HepG2 (cell line): ENCODE data around the gene TLN1. TPM values are rescaled to one million over a fixed set of nuclear protein-coding genes. Genes with fewer than 3 reads are reported as not detected.

Source experiments
- BRCA1 ChIP-seq: sonication (generic); formaldehyde crosslinking; IDR thresholded peaks from 2 replicates; pipeline ENCODE4 v1.4.0; 2020; ENCODE audit warnings: missing genetic modification reagents
- CEBPB ChIP-seq: IDR thresholded peaks from 2 replicates; pipeline ENCODE4 v1.6.1; 2011; ENCODE audit warnings: low read depth, low read length, improper control_type of control experiment, borderline replicate concordance
- CHD2 ChIP-seq: IDR thresholded peaks from 2 replicates; pipeline ENCODE4 v1.6.1; 2011; ENCODE audit warnings: low read depth, low read length, improper control_type of control experiment
- DMTF1 ChIP-seq: sonication (generic); formaldehyde crosslinking; IDR thresholded peaks from 2 replicates; pipeline ENCODE4 v1.4.0; 2020; ENCODE audit warnings: mild to moderate bottlenecking, missing genetic modification reagents
- EP300 ChIP-seq, 3 experiments: sonication (generic) in 1 of 3; formaldehyde crosslinking in 1 of 3; IDR thresholded peaks; 2 replicates each; pipeline versions ENCODE4 v1.5.1 to v1.6.1; 2011 to 2020; ENCODE audit warnings: low read depth in 2 of 3, low read length in 2 of 3, borderline replicate concordance in 1 of 3, improper control_type of control experiment in 1 of 3, mild to moderate bottlenecking in 1 of 3, missing genetic modification reagents in 1 of 3, moderate library complexity in 1 of 3
- KAT8 ChIP-seq: IDR thresholded peaks from 2 replicates; pipeline ENCODE4 v1.6.1; 2016; ENCODE audit warnings: missing genetic modification reagents, missing compliant biosample characterization
- KLF11 ChIP-seq: IDR thresholded peaks from 2 replicates; pipeline ENCODE4 v1.6.1; 2016; ENCODE audit warnings: missing compliant biosample characterization
- NFKBIZ ChIP-seq: IDR thresholded peaks from 2 replicates; pipeline ENCODE4 v1.6.1; 2018; ENCODE audit warnings: missing genetic modification reagents, missing compliant biosample characterization
- TP53 ChIP-seq: sonication (generic); formaldehyde crosslinking; conservative IDR thresholded peaks from 2 replicates; pipeline ENCODE4 v1.4.0; 2020; ENCODE audit warnings: missing genetic modification reagents
- ZBTB40 ChIP-seq, 2 experiments: fragments of 450-650 bp in 1 of 2; sonication (generic) in 1 of 2; formaldehyde crosslinking in 1 of 2; IDR thresholded peaks; 2 replicates each; pipeline versions ENCODE4 v1.6.1 to v1.8.0; 2016 to 2022; ENCODE audit warnings: antibody characterized with exemption in 1 of 2, mild to moderate bottlenecking in 1 of 2, missing genetic modification reagents in 1 of 2
- ZNF260 ChIP-seq: sonication (generic); formaldehyde crosslinking; IDR thresholded peaks from 2 replicates; pipeline ENCODE4 v1.4.0; 2020; ENCODE audit warnings: missing genetic modification reagents, low read depth, mild to moderate bottlenecking, borderline replicate concordance
- ZNF652 ChIP-seq: IDR thresholded peaks from 2 replicates; pipeline ENCODE4 v1.6.1; 2016; ENCODE audit warnings: low read depth, borderline replicate concordance
- ZZZ3 ChIP-seq: sonication (generic); formaldehyde crosslinking; IDR thresholded peaks from 2 replicates; pipeline ENCODE4 v1.4.0; 2020; ENCODE audit warnings: missing genetic modification reagents, mild to moderate bottlenecking, borderline replicate concordance
- polyA plus RNA-seq, 8 experiments: library from polyadenylated mRNA; depleted of rRNA in 3 of 8; stranded (reverse) in 7 of 8; unstranded in 1 of 8; fragments of >200 nt; fragmentation: Illumina TruSeq in 4 of 8; extraction: Trizol in 4 of 8; gene quantifications; 2 replicates each; pipeline versions ENCODE4 v1.2.1 to v1.2.3, GENCODE V29; 2011 to 2016; ENCODE audit warnings: low read depth in 4 of 8, missing spikeins in 1 of 8, mixed read lengths in 1 of 8; ENCODE audit not compliant: insufficient read depth in 1 of 8
- total RNA-seq, 5 experiments: library from RNA; depleted of rRNA; stranded (reverse); fragments of >200 nt; fragmentation: Illumina TruSeq; extraction: Trizol; gene quantifications; 2 replicates each; pipeline ENCODE4 v1.2.3, GENCODE V29; 2016; ENCODE audit warnings: low read depth in 1 of 5
- TF ChIP-seq, protein P1 (sequence below): sonication (generic); formaldehyde crosslinking; IDR thresholded peaks from 2 replicates; pipeline ENCODE4 v1.8.0; 2022; ENCODE audit warnings: mild to moderate bottlenecking, missing genetic modification reagents, moderate library complexity

TLN1 gene
- total and polyA plus RNA-seq, 2 of the 13 experiments (the other 11 are each of a cell fraction or from before 2014, with no cell fraction given): 35.2 to 51.8 TPM

DNA sequence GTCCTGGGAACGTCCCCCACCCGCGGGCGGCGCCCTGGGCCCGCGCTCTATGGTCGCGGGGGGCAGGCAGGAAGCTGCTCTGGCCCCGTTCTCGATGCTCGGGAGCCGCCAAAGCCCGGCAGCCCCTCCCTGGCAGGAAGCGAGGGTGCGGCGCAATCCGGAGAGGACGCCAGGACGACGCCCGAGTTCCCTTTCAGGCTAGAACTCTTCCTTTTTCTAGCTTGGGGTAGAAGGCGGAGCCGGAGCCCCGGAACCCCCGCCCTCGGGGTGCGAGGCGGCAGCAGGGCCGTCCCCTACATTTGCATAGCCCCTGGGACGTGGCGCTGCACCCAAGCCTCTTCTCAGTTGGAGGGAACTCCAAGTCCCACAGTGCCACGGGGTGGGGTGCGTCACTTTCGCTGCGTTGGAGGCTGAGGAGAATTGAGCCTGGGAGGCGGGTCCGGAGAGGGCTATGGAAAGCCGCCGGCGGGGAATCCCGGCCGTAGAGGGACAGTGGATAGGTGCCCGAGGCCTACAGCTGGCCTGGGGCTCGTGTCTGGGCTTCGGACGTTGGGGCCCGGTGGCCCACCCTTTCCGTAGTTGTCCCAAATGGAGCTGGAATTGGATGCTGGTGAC is at the start of gene TLN1, which contains the start of gene CREB3 (continued):
- TF ChIP-seq CEBPB (no peak), CHD2 (no peak), EP300 (IDR thresholded peaks at IDR 0.05; ENCODE audit: low read depth in 2 of 2, low read length in 2 of 2) (peak in 1 of 2 experiments; percentile 49; a peak in 2 of 4 replicates), EP300 (CRISPR knock-in tag; IDR thresholded peaks at IDR 0.05; ENCODE audit: borderline replicate concordance) (peak; percentile 38; the same call in 1 of the 2 replicates), KAT8 (CRISPR knock-in tag) (peak; percentile 94), ZNF260 (CRISPR knock-in tag) (no peak), KLF11 (CRISPR knock-in tag) (peak; percentile 47; the same call in 1 of the 2 replicates), ZNF652 (CRISPR knock-in tag) (no peak), ZBTB40 (IDR thresholded peaks at IDR 0.05) (peak; percentile 38; the same call in 1 of the 2 replicates), ZBTB40 (CRISPR knock-in tag; IDR thresholded peaks at IDR 0.05) (peak; percentile 72; the same call in 1 of the 2 replicates), NFKBIZ (CRISPR knock-in tag) (no peak; the same call in none of the 2 replicates), DMTF1 (no peak), BRCA1 (CRISPR knock-in tag) (0 out of 2 replicates have a peak, but pooled peaks have one; percentile 69), TP53 (peak; percentile 79; the same call in 1 of the 2 replicates), ZZZ3 (CRISPR knock-in tag) (no peak; the same call in 1 of the 2 replicates)
- TF ChIP-seq, protein P1, sequence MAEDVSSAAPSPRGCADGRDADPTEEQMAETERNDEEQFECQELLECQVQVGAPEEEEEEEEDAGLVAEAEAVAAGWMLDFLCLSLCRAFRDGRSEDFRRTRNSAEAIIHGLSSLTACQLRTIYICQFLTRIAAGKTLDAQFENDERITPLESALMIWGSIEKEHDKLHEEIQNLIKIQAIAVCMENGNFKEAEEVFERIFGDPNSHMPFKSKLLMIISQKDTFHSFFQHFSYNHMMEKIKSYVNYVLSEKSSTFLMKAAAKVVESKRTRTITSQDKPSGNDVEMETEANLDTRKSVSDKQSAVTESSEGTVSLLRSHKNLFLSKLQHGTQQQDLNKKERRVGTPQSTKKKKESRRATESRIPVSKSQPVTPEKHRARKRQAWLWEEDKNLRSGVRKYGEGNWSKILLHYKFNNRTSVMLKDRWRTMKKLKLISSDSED (CRISPR knock-in tag): no peak
